Measurements from ENCODE around the gene TSPAN6.

The TSPAN6 gene

GRCh38 chrX:100648458-100649417 is 12.1 kb upstream of the TSPAN6 start:
- in situ Hi-C loops (cut with MboI; ENCODE audit: low sequenced_read_pairs), result no loop called here

GRCh38 chrX:100647739-100648138 is 11.1 kb upstream of the TSPAN6 start:
- in situ Hi-C loops (cut with MboI; ENCODE audit: low sequenced_read_pairs), result no loop called here

DNA sequence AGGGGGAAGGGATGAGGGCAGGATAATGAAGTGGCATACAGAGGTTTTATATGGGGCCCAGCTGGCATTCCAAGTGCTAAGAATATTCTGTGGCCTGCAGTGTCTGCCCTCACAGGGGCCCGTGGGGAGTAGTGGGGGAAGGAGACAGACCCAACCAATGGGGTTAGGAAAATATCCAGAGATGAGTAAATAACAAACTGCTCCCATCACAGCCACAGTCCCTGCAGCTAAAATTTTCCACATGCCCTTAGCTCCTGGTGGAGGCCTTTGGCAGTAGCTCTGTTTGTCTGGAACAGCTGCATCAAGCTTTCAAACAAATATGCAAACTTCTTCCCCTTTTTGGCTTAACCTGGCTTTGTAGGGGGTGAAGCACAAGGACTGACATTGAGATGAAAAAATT is 10.5 kb upstream of the TSPAN6 start:
- in situ Hi-C loops (cut with MboI; ENCODE audit: low sequenced_read_pairs), result no loop called here

GRCh38 chrX:100645106-100645505 is 8.5 kb upstream of the TSPAN6 start:
- in situ Hi-C loops (cut with MboI; ENCODE audit: low sequenced_read_pairs), result no loop called here

DNA sequence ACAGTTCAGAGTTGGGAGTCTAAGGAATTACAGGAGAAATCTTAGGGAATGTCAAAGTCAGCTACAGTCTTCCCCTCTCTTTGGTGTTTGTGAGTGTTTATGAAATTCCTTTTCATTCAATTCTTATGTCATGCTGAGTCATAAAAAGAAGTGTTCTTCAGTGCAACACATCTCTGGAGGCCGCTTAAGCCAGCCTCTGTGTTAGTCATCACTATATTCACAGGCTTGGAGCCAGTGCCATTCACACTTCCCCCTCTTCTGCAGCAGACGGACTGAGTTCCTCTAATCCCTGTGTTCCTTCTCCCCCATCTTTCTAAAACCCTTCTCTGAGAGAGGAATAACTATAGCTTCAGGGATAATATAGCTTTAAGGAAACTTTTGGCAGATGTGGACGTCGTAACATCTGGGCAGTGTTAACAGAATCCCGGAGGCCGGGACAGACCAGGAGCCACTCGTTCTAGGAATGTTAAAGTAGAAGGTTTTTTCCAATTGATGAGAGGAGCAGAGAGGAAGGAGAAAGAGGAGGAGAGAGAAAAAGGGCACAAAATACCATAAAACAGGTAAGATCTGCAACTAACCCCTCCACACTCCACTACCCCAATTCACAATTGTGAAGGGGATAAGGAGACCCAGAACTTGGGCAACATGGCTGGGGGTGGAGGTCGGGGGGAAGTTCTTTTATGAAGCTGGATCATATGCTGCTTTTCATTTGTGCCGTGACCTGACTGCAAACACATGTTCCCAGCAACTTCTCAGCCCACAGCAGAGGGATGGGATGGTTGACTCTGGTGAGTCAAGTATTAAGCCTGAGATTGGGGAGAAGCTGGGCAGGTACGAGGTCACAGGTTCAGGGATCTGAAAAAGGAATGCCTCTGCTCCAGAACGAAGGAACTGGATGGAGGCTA is 7.6 kb upstream of the TSPAN6 start, which contains the start of gene SRPX2:
TSS of gene SRPX2 (plus strand) at position 244 of the 905 bp plus-strand sequence. CDS start 2,124 bp downstream, outside the sequence.
- in situ Hi-C loops (cut with MboI; ENCODE audit: low sequenced_read_pairs), result no loop called here

DNA sequence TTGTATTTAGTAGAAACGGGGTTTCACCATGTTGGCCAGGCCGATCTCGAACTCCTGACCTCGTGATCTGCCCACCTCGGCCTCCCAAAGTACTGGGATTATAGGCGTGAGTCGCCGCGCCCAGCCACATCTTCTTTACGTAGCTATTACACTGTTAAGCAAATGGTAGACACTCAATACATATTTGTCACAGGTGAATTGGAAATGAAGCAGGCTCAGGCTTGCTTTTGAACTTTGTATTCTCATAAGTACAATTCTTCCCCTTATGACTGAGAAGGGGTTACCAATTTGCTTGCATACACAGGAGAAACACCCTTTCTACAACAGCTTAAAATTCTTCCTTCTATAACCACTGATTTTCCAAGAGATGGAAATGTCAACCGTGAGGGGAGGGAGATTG is 6.6 kb upstream of the TSPAN6 start:
- in situ Hi-C loops (cut with MboI; ENCODE audit: low sequenced_read_pairs), result no loop called here

DNA sequence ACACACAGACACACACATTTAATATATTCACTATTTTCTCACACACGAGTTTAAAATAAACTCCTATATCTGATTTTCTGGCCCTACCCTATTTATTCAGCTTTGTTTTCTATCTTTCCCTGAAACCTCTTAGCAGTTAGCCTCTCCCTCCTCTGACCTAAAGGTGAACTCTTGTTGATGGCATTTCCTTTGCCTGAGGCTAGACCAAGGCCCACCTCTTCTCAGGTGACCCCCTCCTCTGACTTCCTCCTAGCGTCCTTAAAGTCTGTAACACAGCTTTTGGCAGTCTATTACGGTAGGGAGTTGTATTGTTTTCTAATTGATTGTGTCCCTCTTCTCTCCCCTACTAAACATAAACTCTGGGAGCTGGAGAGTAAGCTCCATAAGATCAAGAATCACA is 5.7 kb upstream of the TSPAN6 start:
- in situ Hi-C loops (cut with MboI; ENCODE audit: low sequenced_read_pairs), result no loop called here

DNA sequence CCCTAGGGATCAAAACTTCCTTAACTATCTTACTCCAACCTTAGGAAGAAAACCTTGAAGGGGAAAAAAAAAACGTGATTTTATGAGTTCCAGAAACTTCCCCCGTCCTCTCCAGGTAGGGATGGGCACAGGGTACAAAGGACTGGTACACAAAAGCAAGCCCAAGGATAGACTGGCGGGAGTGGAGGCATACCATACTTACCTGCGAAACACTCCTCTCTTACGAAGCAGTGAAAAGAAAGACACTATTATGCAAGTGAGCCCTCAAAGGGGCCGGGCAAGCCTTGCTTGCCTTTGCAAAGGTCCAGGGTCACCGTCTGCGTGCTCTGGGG is 651 bp downstream of the TSPAN6 start:
- in situ Hi-C loops (cut with MboI; ENCODE audit: low sequenced_read_pairs), result no loop called here

DNA sequence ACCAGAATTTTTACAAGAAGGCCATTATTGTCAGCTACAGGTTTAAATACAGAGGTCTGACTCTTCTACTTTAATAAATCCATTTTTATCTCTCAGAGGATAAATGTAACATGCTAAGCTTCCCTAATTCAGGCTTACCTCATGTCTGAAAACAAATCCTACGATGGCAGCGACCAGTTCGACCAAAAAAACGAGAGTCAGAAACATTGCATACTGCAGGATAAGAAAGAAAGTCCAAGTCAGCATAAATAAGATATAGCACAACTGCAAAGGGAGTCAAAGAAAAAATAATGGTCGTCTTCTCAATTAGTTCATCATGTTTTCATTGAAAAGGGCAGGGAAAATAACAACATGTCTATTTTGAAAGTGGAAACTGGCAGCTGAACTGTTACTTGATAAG is 1.6 kb downstream of the TSPAN6 start:
- in situ Hi-C loops (cut with MboI; ENCODE audit: low sequenced_read_pairs), result no loop called here

GRCh38 chrX:100625985-100626491 is 10.6 kb downstream of the TSPAN6 start:
- in situ Hi-C loops (cut with MboI; ENCODE audit: low sequenced_read_pairs), result no loop called here

DNA sequence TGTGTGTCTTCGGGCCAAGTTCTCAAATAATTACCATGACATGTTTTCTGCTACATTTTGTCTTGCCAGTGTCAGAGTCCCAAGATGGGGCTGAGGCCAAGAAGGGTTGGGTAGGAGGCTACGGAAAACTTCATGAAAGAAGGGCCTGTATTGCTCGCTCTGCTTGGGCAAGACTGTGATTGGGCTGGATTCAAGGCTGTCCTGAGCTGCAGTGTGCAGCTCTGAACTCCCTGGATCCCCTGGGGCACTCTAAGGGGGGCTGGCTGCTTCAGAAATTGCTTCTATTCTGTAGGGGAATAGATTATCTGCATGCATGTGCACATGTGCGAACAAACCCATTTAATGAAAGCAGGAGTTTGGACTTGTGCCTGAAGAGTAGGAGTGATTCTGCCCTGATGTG is 13.6 kb downstream of the TSPAN6 start:
- in situ Hi-C loops (cut with MboI; ENCODE audit: low sequenced_read_pairs), result no loop called here

DNA sequence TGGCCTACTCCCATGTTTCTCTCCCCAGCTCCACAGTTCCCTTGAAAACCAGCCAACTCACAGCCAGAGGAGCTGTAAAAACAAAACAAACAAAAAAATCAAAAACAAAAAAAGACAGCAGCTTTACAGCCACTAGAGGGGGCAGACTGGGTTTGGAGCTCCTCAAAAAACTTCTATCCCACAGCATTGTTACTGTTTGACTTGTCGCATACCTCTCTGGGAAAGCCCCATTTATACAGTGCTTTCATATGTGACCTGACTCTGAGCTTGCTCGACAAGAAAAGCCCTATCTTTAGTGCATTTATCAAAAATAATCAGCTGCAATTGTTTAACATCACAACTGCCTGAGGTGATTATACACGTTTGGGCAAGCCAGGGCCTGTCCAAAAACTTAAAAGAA is 21.6 kb downstream of the TSPAN6 start:
- in situ Hi-C loops (cut with MboI; ENCODE audit: low sequenced_read_pairs), result no loop called here

DNA sequence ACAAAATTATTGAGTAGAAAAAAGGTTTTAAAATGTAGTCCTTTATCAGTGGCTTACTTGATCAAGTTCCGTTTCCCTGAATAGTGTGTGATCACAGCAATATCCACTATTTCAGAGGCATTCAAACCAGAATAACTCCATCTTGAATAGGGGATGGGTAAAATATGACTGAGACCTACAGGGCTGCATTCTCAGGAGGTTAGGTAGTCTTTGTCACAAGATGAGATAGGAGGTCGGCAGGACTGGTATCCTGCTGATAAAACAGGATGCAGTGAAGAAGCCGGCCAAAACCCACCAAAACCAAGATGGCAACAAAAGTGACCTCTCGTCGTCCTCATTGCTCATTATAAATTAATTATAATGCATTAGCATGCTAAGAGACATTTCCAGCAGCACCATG is 24.7 kb downstream of the TSPAN6 start:
- in situ Hi-C loops (cut with MboI; ENCODE audit: low sequenced_read_pairs), result no loop called here

DNA sequence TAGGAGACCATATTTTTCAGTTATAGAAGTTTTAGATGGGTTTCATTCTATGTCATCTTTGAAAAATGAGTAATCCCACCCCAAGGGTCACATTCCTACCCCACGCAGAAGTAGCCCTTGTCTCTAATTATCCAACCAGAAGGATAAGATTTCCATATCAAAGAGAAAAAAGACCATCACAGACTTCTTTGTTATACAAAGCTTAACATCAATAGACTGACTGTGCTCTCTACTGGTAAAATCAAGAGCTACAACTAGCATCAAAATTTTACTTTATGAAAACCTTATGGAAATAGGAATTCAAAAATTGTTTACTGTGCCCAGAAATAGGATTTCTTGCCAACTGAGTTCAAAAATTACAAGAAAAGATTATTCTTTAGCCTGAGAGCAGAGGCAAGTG is 27.0 kb downstream of the TSPAN6 start:
- in situ Hi-C loops (cut with MboI; ENCODE audit: low sequenced_read_pairs), result no loop called here

DNA sequence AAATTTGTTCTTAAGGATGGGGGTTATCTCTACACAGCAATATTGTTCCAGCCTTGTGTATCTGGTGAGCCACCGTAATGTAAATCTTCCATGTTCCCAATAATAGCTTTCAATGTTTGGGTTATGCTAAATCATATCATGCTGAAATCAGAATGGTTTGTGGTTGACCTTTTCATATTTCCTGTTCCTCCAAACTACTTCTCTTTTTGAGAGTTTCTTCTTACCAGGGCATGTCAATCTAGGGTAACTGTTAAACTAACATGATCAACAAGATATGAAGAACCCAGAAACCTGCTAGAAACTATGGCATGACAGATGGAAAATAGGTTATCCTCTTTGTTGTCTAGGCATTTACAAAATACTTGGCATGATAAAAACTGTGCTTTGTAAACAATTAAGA is 29.9 kb downstream of the TSPAN6 start:
- in situ Hi-C loops (cut with MboI; ENCODE audit: low sequenced_read_pairs), result no loop called here

GRCh38 chrX:100600758-100601157 is 35.8 kb downstream of the TSPAN6 start:
- in situ Hi-C loops (cut with MboI; ENCODE audit: low sequenced_read_pairs), result no loop called here

DNA sequence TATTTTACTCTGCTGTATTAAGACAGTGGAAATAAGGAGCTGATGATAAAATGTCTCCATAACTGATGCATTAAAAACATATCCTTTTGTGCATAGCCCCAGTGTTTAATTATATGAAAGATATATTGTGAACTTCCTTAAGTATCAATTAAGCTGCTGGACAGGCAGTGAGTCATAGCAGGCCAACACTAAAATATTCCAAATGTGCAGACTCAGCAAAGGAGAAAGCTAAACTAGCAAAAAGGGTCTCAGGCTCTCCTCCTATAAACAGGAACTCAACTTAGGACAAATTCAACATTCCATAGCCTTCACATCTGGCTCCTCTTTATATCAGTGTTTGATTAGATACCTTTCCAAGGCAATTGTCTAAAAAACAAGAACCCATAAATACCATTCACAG is 36.3 kb downstream of the TSPAN6 start:
- in situ Hi-C loops (cut with MboI; ENCODE audit: low sequenced_read_pairs), result no loop called here

DNA sequence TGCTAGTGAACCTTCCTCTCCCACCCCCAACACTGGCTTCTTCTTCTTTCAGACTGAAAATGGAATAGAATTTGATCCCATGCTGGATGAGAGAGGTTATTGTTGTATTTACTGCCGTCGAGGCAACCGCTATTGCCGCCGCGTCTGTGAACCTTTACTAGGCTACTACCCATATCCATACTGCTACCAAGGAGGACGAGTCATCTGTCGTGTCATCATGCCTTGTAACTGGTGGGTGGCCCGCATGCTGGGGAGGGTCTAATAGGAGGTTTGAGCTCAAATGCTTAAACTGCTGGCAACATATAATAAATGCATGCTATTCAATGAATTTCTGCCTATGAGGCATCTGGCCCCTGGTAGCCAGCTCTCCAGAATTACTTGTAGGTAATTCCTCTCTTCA is 37.1 kb downstream of the TSPAN6 start:
- in situ Hi-C loops (cut with MboI; ENCODE audit: low sequenced_read_pairs), result no loop called here

GRCh38 chrX:100596601-100597000 is 40.0 kb downstream of the TSPAN6 start:
- in situ Hi-C loops (cut with MboI; ENCODE audit: low sequenced_read_pairs), result no loop called here

- in situ Hi-C loops (cut with MboI; ENCODE audit: low sequenced_read_pairs), result no loop called here
Measured at GRCh38 chrX:100593581-100593980, 43.0 kb downstream of the TSPAN6 start.

- in situ Hi-C loops (cut with MboI; ENCODE audit: low sequenced_read_pairs), result no loop called here
Measured at GRCh38 chrX:100593126-100593525, 43.5 kb downstream of the TSPAN6 start.
